Measurements from ENCODE around the gene CAST. TPM values are rescaled to one million over a fixed set of nuclear protein-coding genes. Genes with fewer than 3 reads are reported as not detected.

Gene CAST
- polyA plus RNA-seq, 1 experiment: 191 TPM

DNA sequence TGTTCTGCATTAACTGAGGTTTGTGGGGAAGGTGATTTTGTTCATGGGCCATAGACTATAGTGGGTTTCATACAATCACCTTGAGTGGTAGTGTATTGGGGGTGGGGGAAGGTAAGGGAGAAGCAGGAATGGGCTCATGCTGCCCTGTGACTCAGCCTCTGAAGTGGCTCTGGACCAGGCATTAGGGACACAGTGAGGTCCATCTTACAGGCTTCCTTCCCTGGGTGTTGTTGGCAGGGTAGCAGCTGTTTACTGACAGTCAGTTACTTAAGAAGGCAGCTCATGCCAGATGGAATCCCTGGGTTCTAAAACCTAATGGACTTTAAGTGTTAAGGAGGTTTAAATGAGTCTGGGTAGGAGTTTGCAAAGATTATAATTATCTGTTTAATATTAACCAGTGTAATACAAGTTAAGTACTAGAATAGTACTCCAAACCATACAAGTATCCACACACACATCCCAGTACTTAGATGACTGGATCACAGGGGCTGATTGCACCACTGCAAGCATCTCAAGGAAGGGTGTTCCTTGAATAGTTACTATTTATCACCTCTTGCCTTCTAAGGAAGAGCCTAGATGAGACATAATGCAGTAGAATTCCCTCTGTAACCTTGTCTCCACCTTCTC, 59.3 kb downstream of the CAST start:
- no peak for DNase-seq (ENCODE audit: low read depth, low spot score)
- Histone ChIP-seq H3K27me3 (ENCODE audit: control insufficient read depth, insufficient read depth, low read length) (no peaks in the 10 kb centered on the region), H3K4me3 (ENCODE audit: low read depth, low read length) (no peak overlapping the region), H3K9me3 (ENCODE audit: control insufficient read depth, insufficient read depth, low read length) (no peaks in the 10 kb centered on the region), H3K27ac (ENCODE audit: low read depth, low read length) (no peak overlapping the region)
- TF ChIP-seq, protein P1, sequence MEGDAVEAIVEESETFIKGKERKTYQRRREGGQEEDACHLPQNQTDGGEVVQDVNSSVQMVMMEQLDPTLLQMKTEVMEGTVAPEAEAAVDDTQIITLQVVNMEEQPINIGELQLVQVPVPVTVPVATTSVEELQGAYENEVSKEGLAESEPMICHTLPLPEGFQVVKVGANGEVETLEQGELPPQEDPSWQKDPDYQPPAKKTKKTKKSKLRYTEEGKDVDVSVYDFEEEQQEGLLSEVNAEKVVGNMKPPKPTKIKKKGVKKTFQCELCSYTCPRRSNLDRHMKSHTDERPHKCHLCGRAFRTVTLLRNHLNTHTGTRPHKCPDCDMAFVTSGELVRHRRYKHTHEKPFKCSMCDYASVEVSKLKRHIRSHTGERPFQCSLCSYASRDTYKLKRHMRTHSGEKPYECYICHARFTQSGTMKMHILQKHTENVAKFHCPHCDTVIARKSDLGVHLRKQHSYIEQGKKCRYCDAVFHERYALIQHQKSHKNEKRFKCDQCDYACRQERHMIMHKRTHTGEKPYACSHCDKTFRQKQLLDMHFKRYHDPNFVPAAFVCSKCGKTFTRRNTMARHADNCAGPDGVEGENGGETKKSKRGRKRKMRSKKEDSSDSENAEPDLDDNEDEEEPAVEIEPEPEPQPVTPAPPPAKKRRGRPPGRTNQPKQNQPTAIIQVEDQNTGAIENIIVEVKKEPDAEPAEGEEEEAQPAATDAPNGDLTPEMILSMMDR (IDR thresholded peaks at IDR 0.05; ENCODE audit: low read depth, low read length): no peak
- ChIA-PET CTCF (interaction anchor here (1.6 to 2.0 kb wide), 2 partner anchors 9 to 31 kb away, joined by 5 to 7 read pairs; no protein-coding TSS in a partner anchor), POLR2A (no interaction called here)

DNA sequence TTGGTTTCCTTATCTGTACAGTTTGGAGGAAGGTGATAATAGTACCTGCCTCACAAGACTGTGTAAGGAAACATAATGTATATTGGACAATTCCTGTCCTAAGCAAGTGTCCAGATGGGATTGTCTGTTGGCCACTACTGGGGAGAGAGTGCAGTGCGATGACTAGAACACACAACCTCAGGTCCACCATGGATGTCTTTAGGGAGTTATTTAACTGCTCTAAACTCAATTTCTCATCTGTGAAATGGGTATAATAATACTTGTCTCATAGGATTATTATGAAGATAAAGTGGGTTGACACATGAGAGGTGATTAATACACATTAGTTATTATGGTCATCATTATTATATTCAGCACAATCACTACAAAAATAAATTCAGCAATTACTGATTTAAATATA, 63.1 kb downstream of the CAST start:
- Histone ChIP-seq H3K27me3 (ENCODE audit: control insufficient read depth, insufficient read depth, low read length) (no peaks in the 10 kb centered on the region), H3K27ac (ENCODE audit: low read depth, low read length) (no peak overlapping the region), H3K4me3 (ENCODE audit: low read depth, low read length) (no peak overlapping the region), H3K9me3 (ENCODE audit: control insufficient read depth, insufficient read depth, low read length) (no peaks in the 10 kb centered on the region)
- no peak for DNase-seq (ENCODE audit: low read depth, low spot score)
- TF ChIP-seq, protein P1 (IDR thresholded peaks at IDR 0.05; ENCODE audit: low read depth, low read length): no peak
- ChIA-PET CTCF (interaction anchor here (1.1 to 1.4 kb wide), 2 partner anchors 27 to 111 kb away, joined by 4 to 5 read pairs; no protein-coding TSS in a partner anchor), POLR2A (no interaction called here)

DNA sequence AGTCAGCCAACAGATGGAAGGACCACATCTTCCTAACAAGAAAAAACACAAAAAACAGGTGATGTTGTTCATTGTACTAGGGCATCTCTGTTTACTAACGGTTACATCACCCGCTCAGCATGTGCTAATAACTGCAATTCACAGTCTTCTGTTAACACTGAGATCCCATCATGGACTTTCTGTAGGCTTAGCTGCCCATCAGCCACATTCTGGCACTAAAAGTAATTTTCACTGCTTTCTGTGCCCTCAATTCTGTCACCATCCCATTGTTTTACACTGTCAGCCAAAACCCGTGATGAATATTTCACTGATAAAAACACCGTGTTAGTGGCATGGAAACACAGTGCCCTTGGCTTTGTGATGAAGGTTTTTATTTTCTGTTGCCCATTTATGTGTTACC, 64.6 kb downstream of the CAST start:
- Histone ChIP-seq H3K27me3 (ENCODE audit: control insufficient read depth, insufficient read depth, low read length) (no peaks in the 10 kb centered on the region), H3K9me3 (ENCODE audit: control insufficient read depth, insufficient read depth, low read length) (no peaks in the 10 kb centered on the region), H3K4me3 (ENCODE audit: low read depth, low read length) (no peak overlapping the region), H3K27ac (ENCODE audit: low read depth, low read length) (no peak overlapping the region)
- ChIA-PET POLR2A (no interaction called here), CTCF (no interaction called here)
- TF ChIP-seq, protein P1 (IDR thresholded peaks at IDR 0.05; ENCODE audit: low read depth, low read length): no peak
- DNase-seq (ENCODE audit: low read depth, low spot score): no peak

DNA sequence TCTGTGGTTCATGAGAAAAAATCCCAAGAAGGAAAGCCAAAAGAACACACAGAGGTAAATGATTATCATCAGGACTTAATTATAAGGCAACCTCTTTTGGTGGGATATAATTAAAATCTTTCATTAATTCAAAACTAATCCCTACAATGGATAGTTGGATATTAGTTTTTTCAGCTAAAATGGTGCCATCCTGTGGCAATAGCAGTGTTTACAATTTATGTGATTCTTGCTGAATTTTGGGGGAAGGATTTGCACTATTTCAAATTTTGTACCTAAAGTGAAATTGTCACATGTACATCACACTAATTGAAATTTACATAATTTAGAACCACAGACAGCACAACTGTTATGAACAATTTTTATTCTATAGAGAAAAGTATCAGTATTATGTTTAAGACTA, 67.0 kb downstream of the CAST start:
- no peak for DNase-seq (ENCODE audit: low read depth, low spot score)
- no peaks in the 10 kb centered on the region for H3K9me3 ChIP-seq (ENCODE audit: control insufficient read depth, insufficient read depth, low read length)
- TF ChIP-seq, protein P1 (IDR thresholded peaks at IDR 0.05; ENCODE audit: low read depth, low read length): peak; percentile 32
- H3K27me3 ChIP-seq (ENCODE audit: control insufficient read depth, insufficient read depth, low read length): no peaks in the 10 kb centered on the region
- H3K4me3 ChIP-seq (ENCODE audit: low read depth, low read length): no peak overlapping the region
- CTCF ChIA-PET: interaction anchor here (0.7 to 4.2 kb wide), 6 partner anchors 9 to 384 kb away, joined by 3 to 25 read pairs (median 5); no protein-coding TSS in a partner anchor
- H3K27ac ChIP-seq (ENCODE audit: low read depth, low read length): no peak overlapping the region
- POLR2A ChIA-PET: no interaction called here

DNA sequence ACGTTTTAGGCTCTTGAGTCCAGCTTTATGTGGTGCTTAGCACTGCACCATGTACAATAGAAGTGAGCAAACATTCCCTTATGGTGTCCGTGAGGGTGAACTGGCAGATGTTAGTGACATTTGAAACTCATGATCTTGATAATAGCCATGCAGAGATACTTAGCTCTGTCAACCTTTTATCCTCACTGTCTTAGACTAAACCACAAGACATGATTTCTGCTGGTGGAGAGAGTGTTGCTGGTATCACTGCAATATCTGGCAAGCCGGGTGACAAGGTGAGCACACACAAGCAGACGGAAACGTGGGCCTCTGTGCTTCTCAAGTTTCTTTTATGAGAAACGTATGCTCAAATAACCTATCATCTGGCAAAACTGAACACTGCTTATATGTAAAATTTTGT, 68.4 kb downstream of the CAST start:
- ChIA-PET POLR2A (no interaction called here), CTCF (interaction anchor here (1.0 to 4.2 kb wide), 3 partner anchors 10 to 291 kb away, joined by 4 to 25 read pairs (median 7); no protein-coding TSS in a partner anchor)
- H3K27me3 ChIP-seq (ENCODE audit: control insufficient read depth, insufficient read depth, low read length): no peaks in the 10 kb centered on the region
- no peak overlapping the region for H3K27ac ChIP-seq (ENCODE audit: low read depth, low read length)
- TF ChIP-seq, protein P1 (IDR thresholded peaks at IDR 0.05; ENCODE audit: low read depth, low read length): no peak
- DNase-seq (ENCODE audit: low read depth, low spot score): no peak
- no peak overlapping the region for H3K4me3 ChIP-seq (ENCODE audit: low read depth, low read length)
- H3K9me3 ChIP-seq (ENCODE audit: control insufficient read depth, insufficient read depth, low read length): no peaks in the 10 kb centered on the region

All from AG04450 (cell line).